ENCODE measurements around the gene MNS1.
"Not testable (repeated sequence)": the region's sequence is repeated elsewhere in the genome, so short reads cannot be mapped to it uniquely, and the experiment has no call there.

Gene MNS1

GRCh38 chr15:56442354-56442753 is 22.6 kb downstream of the MNS1 start:
- DNase-seq = no peak

- no peak for DNase-seq
Observed at GRCh38 chr15:56440214-56440770, 24.6 kb downstream of the MNS1 start.

DNA sequence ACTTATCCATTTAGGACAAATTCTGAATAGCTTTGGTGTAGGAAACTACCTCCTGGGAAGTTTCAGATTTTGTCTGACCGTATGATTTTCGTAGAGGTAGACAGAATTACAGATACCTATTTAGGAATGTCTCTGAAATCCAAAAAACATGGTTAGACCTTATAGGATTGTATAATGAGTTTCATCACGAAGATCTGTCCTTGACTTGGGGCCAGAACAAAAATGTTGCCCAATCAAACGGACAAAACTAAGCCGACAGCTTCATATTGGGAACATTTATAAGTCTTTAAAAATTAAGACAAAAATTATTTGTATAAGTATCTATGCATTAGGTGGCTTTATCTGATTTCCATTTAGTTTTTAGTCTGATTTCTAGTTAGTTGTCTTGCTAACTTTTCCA is 32.6 kb downstream of the MNS1 start:
- no peak for DNase-seq

DNA sequence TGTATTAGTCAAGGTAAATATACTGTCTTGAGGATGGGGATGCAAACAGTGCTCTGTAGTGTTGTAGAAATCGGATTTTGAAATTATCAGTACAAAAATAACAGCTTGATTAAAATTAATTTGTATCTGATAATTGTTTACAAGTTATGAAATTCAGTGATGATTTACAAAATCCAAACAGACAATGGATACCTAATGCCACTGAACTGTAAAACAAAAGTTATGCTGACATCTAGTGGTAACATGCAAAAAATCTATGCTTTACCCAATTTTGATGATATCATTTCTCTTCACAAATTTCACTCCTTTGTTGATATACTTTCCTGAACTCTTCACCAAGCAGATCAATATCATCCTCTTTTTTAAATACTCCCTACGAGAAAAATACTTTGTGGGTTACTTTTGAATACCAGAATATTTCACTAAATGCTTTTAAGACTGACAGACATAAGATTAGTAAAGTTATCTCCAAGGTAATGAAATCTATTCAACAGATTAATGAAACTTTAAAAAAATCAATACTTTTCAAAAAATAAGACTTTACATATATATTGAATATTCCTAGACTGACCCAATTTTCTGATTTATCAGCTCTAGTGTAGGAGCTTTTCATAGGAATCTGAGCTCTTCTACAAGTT is 36.0 kb downstream of the MNS1 start:
- DNase-seq = no peak

GRCh38 chr15:56425976-56426375 is 39.0 kb downstream of the MNS1 start:
- no peak for DNase-seq

DNA sequence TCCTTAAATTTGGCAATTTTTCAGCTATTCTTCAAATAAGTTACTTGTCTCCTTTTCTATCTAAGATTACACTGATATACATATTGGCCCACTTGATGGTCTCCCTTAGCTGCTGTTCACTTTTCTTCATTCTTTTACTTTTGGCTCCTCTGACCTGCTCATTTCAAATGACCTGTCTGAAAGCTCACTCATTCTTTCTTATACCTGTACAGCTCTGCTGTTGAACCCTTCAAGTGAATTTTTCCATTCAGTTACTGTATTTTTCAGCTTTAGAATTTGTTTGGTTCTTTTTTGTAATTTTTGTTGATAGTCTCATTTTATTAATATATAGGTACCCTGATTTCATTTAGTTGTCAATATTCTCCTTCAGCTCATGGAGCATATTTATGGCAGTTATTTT is 39.7 kb downstream of the MNS1 start:
- DNase-seq = no peak

DNA sequence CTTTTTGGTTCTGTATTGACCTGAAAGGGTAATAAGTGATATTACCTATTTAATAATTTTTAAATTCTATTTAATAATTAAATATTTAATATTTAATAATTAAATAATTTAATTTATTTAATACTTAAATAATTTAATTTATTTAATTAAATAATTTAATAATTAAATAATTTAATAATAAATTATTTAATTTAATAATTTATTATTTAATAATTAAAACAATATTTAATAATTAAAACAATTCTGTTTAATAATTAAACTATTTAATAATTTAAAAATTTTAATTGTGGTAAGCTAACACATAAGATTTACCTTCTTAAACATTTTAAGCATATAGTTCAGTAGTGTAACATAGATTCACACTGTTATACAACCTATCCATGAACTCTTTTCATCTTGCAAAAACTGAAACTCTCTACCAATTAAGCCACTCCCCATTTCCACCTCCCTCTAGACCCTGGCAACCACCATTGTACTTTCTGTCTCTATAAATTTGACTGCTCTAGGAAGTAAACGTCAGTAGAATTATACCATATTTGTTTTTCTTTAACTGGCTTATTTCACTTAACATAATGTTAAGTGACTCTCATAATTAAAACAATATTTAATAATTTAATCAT is 51.7 kb downstream of the MNS1 start:
- DNase-seq = not testable (repeated sequence)

DNA sequence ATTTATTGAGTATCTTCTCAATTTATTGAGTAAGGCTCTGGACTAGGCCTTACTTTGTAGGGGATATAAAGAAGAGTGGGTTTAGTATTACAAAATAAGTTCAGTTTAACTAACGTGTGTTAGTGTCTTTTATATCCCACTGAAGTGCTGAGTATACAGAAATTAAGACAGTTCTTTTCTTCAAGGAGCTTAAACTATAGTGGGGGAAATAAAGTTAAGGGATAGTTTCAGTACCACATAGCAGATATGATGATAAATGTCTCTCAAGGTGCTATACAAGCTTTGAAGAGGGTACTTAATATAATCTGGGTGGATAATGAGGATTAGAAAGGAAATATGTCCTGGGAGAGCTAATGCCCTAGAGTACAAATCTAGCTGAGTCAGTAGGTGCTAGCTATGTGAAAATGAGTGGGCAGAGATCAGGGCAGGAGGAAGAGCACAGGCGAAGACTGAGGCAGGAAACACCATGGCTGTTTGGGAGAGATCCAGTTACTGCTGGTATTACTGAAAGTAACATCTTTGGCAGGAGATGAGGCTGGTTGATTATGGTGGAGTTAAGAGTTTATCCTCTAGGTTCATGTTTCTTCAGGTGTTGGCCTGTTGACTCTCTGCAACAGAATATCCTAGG is 53.7 kb downstream of the MNS1 start:
- no peak for DNase-seq

- no peak for DNase-seq
Observed at GRCh38 chr15:56410721-56411120, 54.2 kb downstream of the MNS1 start.

GRCh38 chr15:56399209-56399608 is 65.7 kb downstream of the MNS1 start:
- DNase-seq = not testable (repeated sequence)

- DNase-seq = not testable (repeated sequence)
Observed at GRCh38 chr15:56397325-56397724, 67.6 kb downstream of the MNS1 start.

DNA sequence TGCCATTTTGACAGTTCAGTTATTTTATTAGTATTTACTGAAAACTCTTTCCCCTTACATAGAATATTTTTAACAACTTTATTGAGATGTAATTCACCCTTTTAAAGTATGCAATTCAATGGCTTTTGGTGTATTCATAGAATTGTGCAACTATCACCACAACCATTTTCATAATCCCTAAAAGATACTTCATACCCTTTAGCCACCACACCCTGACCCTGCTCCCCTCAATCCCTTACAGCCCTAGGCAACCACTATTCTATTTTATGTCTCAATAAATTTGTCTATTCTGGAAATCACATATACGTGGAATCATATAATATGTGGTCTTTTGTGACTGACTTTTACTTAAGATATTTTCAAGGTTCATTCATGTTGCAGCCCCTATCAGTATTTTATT is 70.0 kb downstream of the MNS1 start:
- DNase-seq = no peak

DNA sequence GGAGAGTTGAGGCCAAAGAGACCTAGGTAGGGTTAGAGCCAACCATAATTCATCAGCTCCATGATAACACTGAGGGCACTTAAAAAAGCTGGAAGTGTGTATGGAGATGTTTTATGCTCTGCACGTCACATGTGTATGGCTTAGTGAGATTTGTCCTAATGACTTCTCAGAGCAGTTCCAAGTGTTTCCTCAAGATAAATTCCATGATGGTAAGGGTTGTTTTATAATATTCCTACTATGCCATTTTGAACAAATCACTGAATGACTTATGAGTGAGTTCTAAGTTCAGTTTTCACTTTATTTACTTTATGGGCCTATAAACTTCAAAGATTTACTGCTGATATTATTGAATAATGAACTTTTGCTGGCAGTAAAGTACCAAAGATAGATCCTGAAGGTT is 71.7 kb downstream of the MNS1 start:
- no peak for DNase-seq

DNA sequence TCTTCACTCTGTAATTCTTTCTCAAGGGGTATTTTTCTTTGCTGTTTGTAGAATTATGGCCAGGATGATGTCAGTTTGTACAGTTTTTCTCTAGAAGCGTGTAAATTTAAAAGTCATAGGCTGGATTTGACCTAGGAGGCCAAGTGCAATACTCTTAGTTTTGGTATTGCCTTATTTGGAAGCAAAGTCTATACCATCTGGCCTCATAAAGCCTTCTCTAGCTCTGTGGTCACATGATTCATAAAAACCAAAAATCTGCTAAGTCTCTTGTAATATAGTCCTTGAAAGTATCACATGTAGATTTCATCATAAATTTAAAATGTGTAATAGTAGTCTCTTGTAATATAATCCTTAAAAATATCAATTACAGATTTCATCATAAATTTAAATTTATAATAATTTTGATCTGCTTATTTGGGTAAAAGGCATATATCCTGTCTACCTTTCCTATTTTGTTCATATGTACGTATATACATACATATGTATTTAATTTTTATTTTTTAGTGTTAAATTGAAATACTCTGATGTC is 74.1 kb downstream of the MNS1 start:
- no peak for DNase-seq

DNA sequence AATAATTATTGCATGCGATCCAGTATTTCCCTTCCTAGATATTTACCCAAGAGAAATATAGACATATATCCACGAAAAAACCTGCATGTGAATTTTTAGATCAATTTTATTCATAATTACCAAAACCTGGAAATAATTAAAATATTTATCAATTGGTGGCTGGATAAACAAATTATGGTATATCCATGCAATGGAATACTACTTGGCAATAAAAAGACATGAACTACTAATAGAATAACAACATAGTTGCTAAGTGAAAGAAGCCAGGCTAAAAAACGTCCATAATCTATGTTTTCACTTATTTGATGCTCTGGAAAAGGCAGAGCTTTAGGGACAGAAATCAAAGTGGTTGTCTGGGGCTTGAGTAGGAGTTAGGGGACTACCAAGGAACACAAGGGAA is 79.0 kb downstream of the MNS1 start:
- no peak for DNase-seq

GRCh38 chr15:56383010-56383409 is 81.9 kb downstream of the MNS1 start:
- no peak for DNase-seq

All from DMS79 (cell line).